A549 (cell line): ENCODE results near the gene PRMT5. TPM values are rescaled to one million over a fixed set of nuclear protein-coding genes. Genes with fewer than 3 reads are reported as not detected.

Source experiments
- ATAC-seq, 2 experiments: fragments of 200-7000 bp in 1 of 2; fragments of >200 bp in 1 of 2; cut with Nextera tagmentation in 1 of 2; cut with Tn5 transposase in 1 of 2; 3 replicates each; pipeline versions ENCODE4 v1.8.0 to v1.9.1; 2018 to 2020; ENCODE audit warnings: mild to moderate bottlenecking in 1 of 2, moderate library complexity in 1 of 2
- CTCF ChIA-PET: fragments of 300-600 bp; sonication (Branson Sonifier 250); formaldehyde crosslinking; extraction: SDS; loops from one replicate; lab custom pipeline; 2021; ENCODE audit warnings: antibody characterized with exemption, inconsistent platforms; lab: Yijun Ruan, JAX
- POLR2A ChIA-PET: fragments of 350-600 bp; formaldehyde crosslinking; extraction: SDS; loops from one replicate; lab custom pipeline; 2021; ENCODE audit warnings: antibody characterized with exemption, inconsistent platforms; lab: Yijun Ruan, JAX
- DNase-seq, 2 experiments: peaks; one replicate each; pipeline versions ENCODE4 v3.0.0 to v3.0.0-alpha.2; 2011 to 2016; ENCODE audit warnings: low read depth in 1 of 2, low spot score in 1 of 2
- FAIRE-seq: peaks from 2 replicates; lab custom pipeline; 2011; peaks lifted over from hg19 to GRCh38; lab: Jason Lieb, UNC
- H3K27ac ChIP-seq, 2 experiments: fragments of >200 bp; sonication (Bioruptor Twin); formaldehyde crosslinking; 3 replicates each; pipeline ENCODE4 v1.5.1; 2016 to 2017
- H3K4me1 ChIP-seq: fragments of >200 bp; sonication (Bioruptor Twin); formaldehyde crosslinking; 3 replicates; pipeline ENCODE4 v1.6.1; 2016
- H3K4me2 ChIP-seq: fragments of >200 bp; sonication (Bioruptor Twin); formaldehyde crosslinking; 3 replicates; pipeline ENCODE4 v1.6.1; 2016
- H3K4me3 ChIP-seq: fragments of >200 bp; sonication (Bioruptor Twin); formaldehyde crosslinking; 3 replicates; pipeline ENCODE4 v1.5.1; 2016
- H3K9me3 ChIP-seq: fragments of >200 bp; sonication (Bioruptor Twin); formaldehyde crosslinking; 3 replicates; pipeline ENCODE4 v1.6.1; 2016
- CBX2 ChIP-seq: fragments of 200-600 bp; sonication (generic); IDR thresholded peaks from 2 replicates; pipeline ENCODE4 v1.6.1; 2016; ENCODE audit warnings: low read depth, mild to moderate bottlenecking, borderline replicate concordance
- EP300 ChIP-seq, 2 experiments: fragments of >200 bp; sonication (Bioruptor Twin); formaldehyde crosslinking; IDR thresholded peaks; 2 replicates in 1 of 2; 3 replicates in 1 of 2; pipeline ENCODE4 v1.6.1; 2016 to 2017
- FOSL2 ChIP-seq, 2 experiments: fragments of 450-650 bp in 1 of 2; fragments of >200 bp in 1 of 2; sonication (Bioruptor Twin) in 1 of 2; formaldehyde crosslinking; IDR thresholded peaks; 2 replicates each; pipeline versions ENCODE4 v1.5.0 to v1.6.1; 2016 to 2020; ENCODE audit warnings: mild to moderate bottlenecking in 1 of 2, moderate library complexity in 1 of 2
- GATA3 ChIP-seq: IDR thresholded peaks from 2 replicates; pipeline ENCODE4 v1.6.1; 2012; ENCODE audit warnings: borderline replicate concordance
- JUN ChIP-seq, 2 experiments: fragments of >200 bp; sonication (Bioruptor Twin); formaldehyde crosslinking; IDR thresholded peaks; 2 replicates in 1 of 2; 3 replicates in 1 of 2; pipeline ENCODE4 v1.6.1; 2016 to 2017
- JUNB ChIP-seq: fragments of >200 bp; sonication (Bioruptor Twin); formaldehyde crosslinking; IDR thresholded peaks from 2 replicates; pipeline ENCODE4 v1.6.1; 2016
- RAD21 ChIP-seq, 2 experiments: fragments of >200 bp in 1 of 2; sonication (Bioruptor Twin) in 1 of 2; formaldehyde crosslinking in 1 of 2; IDR thresholded peaks in 1 of 2; conservative IDR thresholded peaks in 1 of 2; 2 replicates in 1 of 2; 3 replicates in 1 of 2; pipeline ENCODE4 v1.6.1; 2012 to 2018; ENCODE audit warnings: inconsistent platforms in 1 of 2
- ZC3H11A ChIP-seq: fragments of 450-650 bp; IDR thresholded peaks from 2 replicates; pipeline ENCODE4 v1.6.1; 2014; ENCODE audit warnings: antibody characterized with exemption, mild to moderate bottlenecking
- WGBS: methylation state at CpG from one replicate; pipeline ENCODE4 v1.1.6; 2017; ENCODE audit errors: missing lambda C conversion rate; 5-methylcytosine and 5-hydroxymethylcytosine counted together
- polyA plus RNA-seq, 4 experiments: library from polyadenylated mRNA; depleted of rRNA in 3 of 4; stranded (reverse); fragments of >200 nt; fragmentation: RNase III in 1 of 4; extraction: RNeasy Plus Mini Kit Qiagen cat#74134 plus additional on column Dnase treatment in 1 of 4; gene quantifications; 2 replicates in 3 of 4; 3 replicates in 1 of 4; pipeline ENCODE4 v1.2.3, GENCODE V29; 2011 to 2017
- TF ChIP-seq, protein P1 (sequence below): fragments of >200 bp; sonication (Bioruptor Twin); formaldehyde crosslinking; IDR thresholded peaks from 3 replicates; pipeline ENCODE4 v1.5.1; 2016
- TF ChIP-seq, protein P2 (sequence below): IDR thresholded peaks from 2 replicates; pipeline ENCODE4 v1.6.1; 2012; ENCODE audit warnings: low read depth, borderline replicate concordance
- TF ChIP-seq, protein P3 (sequence below): fragments of >200 bp; sonication (Bioruptor Twin); formaldehyde crosslinking; IDR thresholded peaks from 3 replicates; pipeline ENCODE4 v1.6.1; 2016
- TF ChIP-seq, protein P4 (sequence below): IDR thresholded peaks from 2 replicates; pipeline ENCODE4 v1.6.1; 2012

Gene PRMT5
- polyA plus RNA-seq, 2 of the 4 experiments (the other 2 are of a cell fraction) = 188 to 214 TPM

DNA sequence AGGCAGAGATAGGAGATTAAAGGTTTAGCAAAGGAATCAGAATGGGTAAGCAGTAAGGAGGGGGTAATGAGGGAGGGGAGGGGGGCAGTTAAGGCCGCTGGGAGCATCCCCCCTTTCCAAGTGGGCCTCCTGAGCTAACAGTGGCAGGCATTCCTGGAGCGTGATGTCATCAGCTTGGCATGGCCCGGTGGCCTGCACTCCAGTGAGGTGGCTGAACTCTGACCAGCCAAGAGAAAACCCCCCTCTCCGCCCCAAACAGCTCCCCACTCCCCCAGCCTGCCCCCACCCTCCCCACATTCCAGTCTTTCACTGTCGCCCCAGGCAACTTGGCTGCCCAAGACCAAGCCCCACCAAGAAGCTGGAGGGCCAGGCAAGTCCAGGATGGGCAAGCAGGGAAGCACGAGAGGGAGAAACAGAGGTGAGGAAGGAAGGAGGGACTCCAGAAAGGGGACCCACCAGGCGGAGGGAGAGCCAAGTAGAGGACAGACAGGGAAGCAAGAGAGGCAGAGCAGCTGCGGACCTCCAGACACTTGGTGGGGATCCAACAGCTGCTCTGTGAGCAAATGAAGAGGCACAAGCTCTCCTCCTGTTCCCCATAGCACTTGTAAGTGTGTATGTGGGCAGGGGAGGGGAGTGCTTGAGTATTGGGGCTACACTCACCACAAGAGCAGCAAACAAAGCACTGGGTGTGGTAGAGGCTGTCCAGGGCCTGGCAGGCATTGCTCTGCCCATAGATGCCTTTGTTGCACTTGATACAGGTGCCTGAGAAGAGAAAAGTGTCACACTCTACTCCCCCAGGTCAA, 48.7 kb upstream of the PRMT5 start:
- DNase-seq (peak; percentile 80 to 88), FAIRE-seq (no peak), ATAC-seq (peak; percentile 42 to 54; a peak in 5 of 6 replicates)
- ChIA-PET CTCF (interaction anchor here (0.5 to 34.0 kb wide), 15 partner anchors 10 to 421 kb away, joined by 3 to 1206 read pairs (median 4); partner anchors contain the start of genes AJUBA, CDH24, HAUS4 and OR6J1), POLR2A (interaction anchor here (0.6 to 2.1 kb wide), 11 partner anchors 9 to 117 kb away, joined by 3 to 21 read pairs (median 7); partner anchors contain the start of genes ACIN1, C14orf119, HAUS4 and PRMT5)
- Histone ChIP-seq H3K4me1 (peaks cover 66% of the 10 kb centered on the region), H3K27ac (peak overlapping the region; percentile 98 to 100), H3K4me2 (peak overlapping the region; percentile 96), H3K9me3 (no peaks in the 10 kb centered on the region), H3K4me3 (peak overlapping the region; percentile 89)
- TF ChIP-seq FOSL2 (IDR thresholded peaks at IDR 0.05) (peak; percentile 64), FOSL2 (CRISPR knock-in tag; IDR thresholded peaks at IDR 0.05) (peak; percentile 67), RAD21 (conservative IDR thresholded peaks at IDR 0.05 in 1 of 2, IDR thresholded peaks at IDR 0.05 in 1 of 2) (peak in 1 of 2 experiments; percentile 22; a peak in 1 of 5 replicates), ZC3H11A (no peak), JUNB (peak; percentile 58), CBX2 (no peak), GATA3 (peak; percentile 66), JUN (IDR thresholded peaks at IDR 0.05) (peak; percentile 79 to 90; a peak in 4 of 5 replicates), EP300 (IDR thresholded peaks at IDR 0.05) (peak; percentile 55 to 77; a peak in 2 of 5 replicates)
- TF ChIP-seq, protein P1, sequence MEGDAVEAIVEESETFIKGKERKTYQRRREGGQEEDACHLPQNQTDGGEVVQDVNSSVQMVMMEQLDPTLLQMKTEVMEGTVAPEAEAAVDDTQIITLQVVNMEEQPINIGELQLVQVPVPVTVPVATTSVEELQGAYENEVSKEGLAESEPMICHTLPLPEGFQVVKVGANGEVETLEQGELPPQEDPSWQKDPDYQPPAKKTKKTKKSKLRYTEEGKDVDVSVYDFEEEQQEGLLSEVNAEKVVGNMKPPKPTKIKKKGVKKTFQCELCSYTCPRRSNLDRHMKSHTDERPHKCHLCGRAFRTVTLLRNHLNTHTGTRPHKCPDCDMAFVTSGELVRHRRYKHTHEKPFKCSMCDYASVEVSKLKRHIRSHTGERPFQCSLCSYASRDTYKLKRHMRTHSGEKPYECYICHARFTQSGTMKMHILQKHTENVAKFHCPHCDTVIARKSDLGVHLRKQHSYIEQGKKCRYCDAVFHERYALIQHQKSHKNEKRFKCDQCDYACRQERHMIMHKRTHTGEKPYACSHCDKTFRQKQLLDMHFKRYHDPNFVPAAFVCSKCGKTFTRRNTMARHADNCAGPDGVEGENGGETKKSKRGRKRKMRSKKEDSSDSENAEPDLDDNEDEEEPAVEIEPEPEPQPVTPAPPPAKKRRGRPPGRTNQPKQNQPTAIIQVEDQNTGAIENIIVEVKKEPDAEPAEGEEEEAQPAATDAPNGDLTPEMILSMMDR = no peak
- TF ChIP-seq, protein P2, sequence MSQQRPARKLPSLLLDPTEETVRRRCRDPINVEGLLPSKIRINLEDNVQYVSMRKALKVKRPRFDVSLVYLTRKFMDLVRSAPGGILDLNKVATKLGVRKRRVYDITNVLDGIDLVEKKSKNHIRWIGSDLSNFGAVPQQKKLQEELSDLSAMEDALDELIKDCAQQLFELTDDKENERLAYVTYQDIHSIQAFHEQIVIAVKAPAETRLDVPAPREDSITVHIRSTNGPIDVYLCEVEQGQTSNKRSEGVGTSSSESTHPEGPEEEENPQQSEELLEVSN = no peak
- TF ChIP-seq, protein P3, sequence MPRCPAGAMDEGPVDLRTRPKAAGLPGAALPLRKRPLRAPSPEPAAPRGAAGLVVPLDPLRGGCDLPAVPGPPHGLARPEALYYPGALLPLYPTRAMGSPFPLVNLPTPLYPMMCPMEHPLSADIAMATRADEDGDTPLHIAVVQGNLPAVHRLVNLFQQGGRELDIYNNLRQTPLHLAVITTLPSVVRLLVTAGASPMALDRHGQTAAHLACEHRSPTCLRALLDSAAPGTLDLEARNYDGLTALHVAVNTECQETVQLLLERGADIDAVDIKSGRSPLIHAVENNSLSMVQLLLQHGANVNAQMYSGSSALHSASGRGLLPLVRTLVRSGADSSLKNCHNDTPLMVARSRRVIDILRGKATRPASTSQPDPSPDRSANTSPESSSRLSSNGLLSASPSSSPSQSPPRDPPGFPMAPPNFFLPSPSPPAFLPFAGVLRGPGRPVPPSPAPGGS = peak; percentile 80; the same call in 1 of the 3 replicates
- TF ChIP-seq, protein P4, sequence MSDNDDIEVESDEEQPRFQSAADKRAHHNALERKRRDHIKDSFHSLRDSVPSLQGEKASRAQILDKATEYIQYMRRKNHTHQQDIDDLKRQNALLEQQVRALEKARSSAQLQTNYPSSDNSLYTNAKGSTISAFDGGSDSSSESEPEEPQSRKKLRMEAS = peak; percentile 79
- whole genome bisulfite sequencing = 1% methylated on average over 7 of the region's 8 CpGs

DNA sequence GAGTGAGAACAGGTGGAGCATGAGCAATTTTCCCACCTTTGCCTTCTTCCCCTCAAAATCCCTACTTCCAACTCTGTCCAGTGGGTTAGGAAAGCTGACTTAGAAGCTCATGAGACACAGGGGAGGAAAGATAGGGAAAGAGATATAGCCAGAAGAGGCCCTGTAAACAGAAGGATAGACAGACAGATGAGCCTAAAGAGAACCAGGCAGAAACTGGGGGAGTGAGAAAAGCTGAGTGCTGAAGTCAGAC, 48.2 kb upstream of the PRMT5 start:
- POLR2A ChIA-PET = interaction anchor here (0.6 to 2.1 kb wide), 10 partner anchors 9 to 118 kb away, joined by 3 to 21 read pairs (median 7); partner anchors contain the start of genes ACIN1, C14orf119, HAUS4 and PRMT5
- peak; percentile 3 to 6; a peak in 4 of 6 replicates for ATAC-seq

More for the DNA sequence above, 48.2 kb upstream of the PRMT5 start:
- FAIRE-seq = no peak
- Histone ChIP-seq H3K4me3 (peak overlapping the region; percentile 89), H3K9me3 (no peaks in the 10 kb centered on the region), H3K4me1 (peaks cover 71% of the 10 kb centered on the region), H3K27ac (peak overlapping the region; percentile 98 to 100), H3K4me2 (peak overlapping the region; percentile 96)
- DNase-seq = no peak
- no peak for TF ChIP-seq GATA3
- TF ChIP-seq, protein P2 = 0 out of 2 replicates have a peak, but pooled peaks have one; percentile 5
- CTCF ChIA-PET = interaction anchor here (1.0 to 34.0 kb wide), 11 partner anchors 10 to 333 kb away, joined by 3 to 1206 read pairs (median 5); partner anchors contain the start of genes AJUBA, CDH24, HAUS4 and OR6J1
